LHCN-M2 (cell line): Measurements from ENCODE around the gene CDH18. TPM values are rescaled to one million over a fixed set of nuclear protein-coding genes. Genes with fewer than 3 reads are reported as not detected.

ENCODE experiments used
- DNase-seq: peaks from one replicate; pipeline ENCODE4 v3.0.0-alpha.2; 2012; ENCODE audit warnings: low read depth
- total RNA-seq: library from RNA; depleted of rRNA; stranded (reverse); fragments of >200 nt; gene quantifications from 2 replicates; pipeline ENCODE4 v1.2.3, GENCODE V29; 2014

Gene CDH18
- total RNA-seq, 1 experiment from 2014 or later = 0.06 TPM

DNA sequence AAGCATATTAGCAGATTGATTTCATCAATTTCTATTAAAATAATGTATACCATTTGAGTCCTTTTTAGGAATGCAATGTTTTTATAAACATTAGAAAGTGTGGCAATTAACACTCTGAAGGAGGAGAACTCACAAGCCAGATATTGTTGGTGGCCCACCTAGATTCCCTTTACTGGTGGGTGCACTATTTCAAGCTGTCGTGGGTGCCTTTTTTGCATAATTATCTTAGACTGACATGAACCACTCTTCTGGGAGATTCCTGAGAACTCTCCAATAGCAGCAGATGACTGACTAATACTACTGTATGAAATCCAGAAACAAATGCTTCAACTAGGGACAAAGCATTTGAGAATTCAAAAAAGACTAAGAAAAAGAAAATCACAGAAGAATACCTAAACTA, 526.0 kb downstream of the CDH18 start:
- DNase-seq = no peak

DNA sequence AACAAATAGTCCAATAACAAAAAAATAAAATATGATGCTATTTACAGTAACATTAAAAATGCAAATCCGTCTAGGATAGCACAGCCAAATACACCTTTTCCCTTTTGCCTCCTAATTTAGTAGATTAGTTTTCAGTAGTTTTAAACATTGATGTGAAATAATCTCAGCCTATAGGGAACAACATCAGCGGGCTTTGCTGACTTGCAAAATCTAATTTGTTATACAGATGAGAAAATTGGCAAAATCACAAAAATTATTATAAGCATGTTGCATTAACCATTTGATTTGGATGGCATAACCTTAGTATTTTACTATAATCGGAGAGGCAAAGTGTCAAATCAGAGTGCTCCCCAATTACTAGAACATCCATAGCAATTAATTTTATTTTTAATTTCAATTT, 563.5 kb downstream of the CDH18 start:
- no peak for DNase-seq
